GM19025 (cell line): Measurements from ENCODE around the gene KCNC1.

Experiments
- ATAC-seq: cut with Tn5 transposase; IDR thresholded peaks from one replicate; pipeline ENCODE4 v1.9.1; 2021; ENCODE audit warnings: mild to moderate bottlenecking, low read depth, moderate library complexity; ENCODE audit not compliant: unreplicated experiment

The KCNC1 gene

GRCh38 chr11:17771841-17772401, 37.3 kb downstream of the KCNC1 start:
- ATAC-seq: no peak

- no peak for ATAC-seq
Measured at GRCh38 chr11:17772704-17773600, 38.4 kb downstream of the KCNC1 start.

GRCh38 chr11:17773674-17774073, 39.1 kb downstream of the KCNC1 start:
- no peak for ATAC-seq

- no peak for ATAC-seq
Measured at GRCh38 chr11:17774232-17775034, 39.9 kb downstream of the KCNC1 start.

GRCh38 chr11:17775035-17775348, 40.4 kb downstream of the KCNC1 start:
- no peak for ATAC-seq

GRCh38 chr11:17775507-17776211, 41.1 kb downstream of the KCNC1 start:
- ATAC-seq: no peak

- ATAC-seq: no peak
Measured at GRCh38 chr11:17776212-17776875, 41.8 kb downstream of the KCNC1 start.

GRCh38 chr11:17777086-17777737, 42.6 kb downstream of the KCNC1 start:
- ATAC-seq: no peak

GRCh38 chr11:17777738-17778091, 43.1 kb downstream of the KCNC1 start:
- no peak for ATAC-seq

GRCh38 chr11:17778352-17778751, 43.8 kb downstream of the KCNC1 start:
- ATAC-seq: no peak

- ATAC-seq: no peak
Measured at GRCh38 chr11:17778956-17779860, 44.6 kb downstream of the KCNC1 start.

GRCh38 chr11:17779861-17780594, 45.4 kb downstream of the KCNC1 start:
- ATAC-seq: no peak

- ATAC-seq: no peak
Measured at GRCh38 chr11:17780668-17781067, 46.1 kb downstream of the KCNC1 start.

GRCh38 chr11:17781221-17781620, 46.6 kb downstream of the KCNC1 start:
- no peak for ATAC-seq

GRCh38 chr11:17781626-17782025, 47.0 kb downstream of the KCNC1 start:
- no peak for ATAC-seq

- no peak for ATAC-seq
Measured at GRCh38 chr11:17782145-17782544, 47.6 kb downstream of the KCNC1 start.

GRCh38 chr11:17782603-17783337, 48.2 kb downstream of the KCNC1 start:
- no peak for ATAC-seq

- ATAC-seq: no peak
Measured at GRCh38 chr11:17783878-17784277, 49.3 kb downstream of the KCNC1 start.
